Peyer's patch (tissue), 4 donors: ENCODE results near the gene RPS15A.
"Not testable (repeated sequence)": the region's sequence is repeated elsewhere in the genome, so short reads cannot be mapped to it uniquely, and the experiment has no call there.

Experiments
- CTCF ChIP-seq, 6 experiments: fragments of 450-650 bp in 4 of 6; fragments of 200-600 bp in 2 of 6; sonication (generic) in 1 of 6; IDR thresholded peaks; one replicate each; pipeline ENCODE4 v1.5.1; 2017 to 2019; ENCODE audit warnings: antibody characterized with exemption in 6 of 6, mild to moderate bottlenecking in 3 of 6, moderate library complexity in 1 of 6
- POLR2A ChIP-seq, 2 donors: fragments of 450-650 bp; IDR thresholded peaks; one replicate each; pipeline ENCODE4 v1.5.1; 2017; ENCODE audit warnings: antibody characterized with exemption in 2 of 2, mild to moderate bottlenecking in 2 of 2, moderate library complexity in 2 of 2

- not testable (repeated sequence) for TF ChIP-seq CTCF, POLR2A (IDR thresholded peaks at IDR 0.05)
These were observed 15.5 kb downstream of the RPS15A start for GRCh38 chr16:18774651-18775050.
